ENCODE measurements around the gene CNTROB.
A peak's percentile ranks its signal among the peaks of the same experiment; 100 is the strongest.
"Not testable (repeated sequence)": the region's sequence is repeated elsewhere in the genome, so short reads cannot be mapped to it uniquely, and the experiment has no call there.

CNTROB gene

DNA sequence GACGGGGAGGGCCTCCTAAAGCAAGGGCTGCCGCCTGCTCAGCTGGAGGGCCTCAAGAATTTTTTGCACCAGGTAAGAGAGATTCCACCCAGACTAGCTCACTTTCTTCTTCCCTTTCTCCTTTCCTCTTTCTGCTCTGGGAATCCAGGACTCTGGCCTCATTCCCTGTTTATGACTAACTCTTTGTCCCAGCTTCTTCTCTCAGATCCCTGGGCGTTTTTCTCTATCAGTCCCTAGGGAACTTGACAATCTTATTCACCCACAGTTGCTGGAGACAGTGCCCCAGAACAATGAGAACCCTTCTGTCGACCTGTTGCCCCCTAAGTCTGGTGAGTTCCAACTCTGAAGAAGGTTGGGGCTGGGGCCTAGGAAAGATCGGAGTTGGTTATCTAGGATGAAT lies 15.6 kb downstream of the CNTROB start:
- no peak for DNase-seq

DNA sequence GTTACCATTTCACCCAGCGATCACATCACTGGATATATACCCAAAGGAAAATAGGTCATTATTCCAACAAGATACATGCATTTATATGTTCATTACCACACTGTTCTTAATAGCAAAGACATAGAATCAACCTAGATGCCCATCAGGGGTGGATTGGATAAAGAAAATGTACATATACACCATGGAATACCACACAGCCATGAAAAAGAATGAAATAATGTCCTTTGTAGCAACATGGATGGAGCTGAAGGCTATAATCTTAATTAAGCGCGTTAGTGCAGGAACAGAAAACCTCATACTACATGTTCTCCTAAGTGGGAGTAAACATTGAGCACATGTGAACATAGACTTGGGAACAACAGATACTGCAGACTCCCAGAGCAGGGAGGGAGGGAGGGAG lies 18.6 kb downstream of the CNTROB start:
- no peak for DNase-seq

DNA sequence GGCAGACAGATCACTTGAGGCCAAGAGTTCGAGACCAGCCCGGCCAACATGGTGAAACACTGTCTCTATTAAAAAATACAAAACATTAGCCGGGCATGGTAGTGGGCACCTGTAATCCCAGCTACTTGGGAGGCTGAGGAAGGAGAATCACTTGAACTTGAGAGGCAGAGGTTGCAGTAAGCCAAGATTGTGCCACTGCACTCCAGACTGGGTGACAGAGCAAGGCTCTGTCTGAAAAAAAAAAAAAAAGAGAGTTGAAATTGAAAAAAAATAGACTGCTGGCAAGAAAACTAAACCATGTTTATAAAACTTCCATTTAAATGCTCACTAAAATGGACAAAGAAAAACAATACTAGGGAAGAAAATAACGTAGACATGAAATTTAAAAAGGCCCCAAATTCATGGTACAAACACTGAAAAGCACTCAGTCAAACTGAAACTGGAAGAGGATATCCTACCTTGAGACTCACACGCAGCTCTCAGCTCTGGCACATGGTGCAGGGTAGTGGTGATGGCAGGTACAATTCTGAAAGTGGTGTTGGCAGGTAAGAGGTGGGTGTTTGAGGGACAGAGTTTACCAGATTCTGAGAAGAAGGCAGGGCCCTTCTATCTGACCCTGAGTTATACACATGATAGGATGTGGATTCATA lies 19.3 kb downstream of the CNTROB start:
- no peak for DNase-seq

DNA sequence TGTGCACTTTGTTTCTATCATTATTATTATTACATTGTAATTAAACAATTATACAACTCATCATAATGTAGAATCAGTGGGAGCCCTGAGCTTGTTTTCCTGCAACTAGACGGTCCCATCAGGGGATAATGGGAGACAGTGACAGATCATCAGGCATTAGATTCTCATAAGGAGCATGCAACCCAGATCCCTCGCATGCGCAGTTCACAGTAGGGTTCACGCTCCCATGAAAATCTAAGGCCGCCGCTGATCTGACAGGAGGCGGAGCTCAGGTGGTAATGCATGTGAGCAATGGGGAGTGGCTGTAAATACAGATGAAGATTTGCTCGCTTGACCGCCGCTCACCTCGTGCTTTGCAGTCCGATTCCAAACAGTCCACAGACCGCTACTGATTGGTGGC lies 21.3 kb downstream of the CNTROB start:
- DNase-seq = not testable (repeated sequence)

DNA sequence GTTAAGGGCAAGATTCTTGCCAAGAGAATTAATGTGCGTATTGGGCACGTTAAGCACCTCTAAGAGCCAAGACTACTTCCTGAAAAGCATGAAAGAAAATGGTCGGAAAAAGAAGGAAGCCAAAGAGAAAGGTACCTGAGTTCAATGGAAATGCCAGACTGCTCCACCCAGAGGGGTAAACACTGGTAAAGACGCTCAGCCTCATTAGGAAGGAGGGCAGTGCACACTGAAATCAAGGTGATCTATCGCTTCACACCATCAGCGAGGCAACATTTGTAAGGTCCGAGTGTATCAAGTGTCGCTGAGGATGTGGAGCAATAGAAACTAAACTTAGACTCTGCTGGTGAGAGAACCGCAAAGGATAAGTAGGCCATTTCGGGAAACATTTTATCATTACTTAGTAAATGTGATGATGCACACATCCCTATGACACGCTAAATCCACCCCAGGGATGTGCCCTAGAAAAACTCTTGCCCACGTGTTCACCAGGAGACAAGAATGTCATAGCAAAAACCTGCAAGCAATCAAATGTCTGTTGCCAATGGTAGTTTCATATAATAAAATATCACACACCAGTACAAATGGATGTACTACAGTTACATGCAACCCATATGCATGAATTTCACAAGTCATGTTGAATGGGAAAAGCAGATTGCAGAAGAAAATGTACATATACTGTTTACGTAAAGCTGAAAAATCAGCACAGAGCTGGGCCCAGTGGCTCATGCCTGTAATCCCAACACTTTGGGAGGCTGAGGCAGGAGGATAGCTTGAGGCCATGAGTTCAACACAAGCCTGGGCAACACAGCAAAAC lies 23.6 kb downstream of the CNTROB start:
- DNase-seq = no peak

GRCh38 chr17:7956228-7956965 lies 24.4 kb downstream of the CNTROB start:
- no peak for DNase-seq

DNA sequence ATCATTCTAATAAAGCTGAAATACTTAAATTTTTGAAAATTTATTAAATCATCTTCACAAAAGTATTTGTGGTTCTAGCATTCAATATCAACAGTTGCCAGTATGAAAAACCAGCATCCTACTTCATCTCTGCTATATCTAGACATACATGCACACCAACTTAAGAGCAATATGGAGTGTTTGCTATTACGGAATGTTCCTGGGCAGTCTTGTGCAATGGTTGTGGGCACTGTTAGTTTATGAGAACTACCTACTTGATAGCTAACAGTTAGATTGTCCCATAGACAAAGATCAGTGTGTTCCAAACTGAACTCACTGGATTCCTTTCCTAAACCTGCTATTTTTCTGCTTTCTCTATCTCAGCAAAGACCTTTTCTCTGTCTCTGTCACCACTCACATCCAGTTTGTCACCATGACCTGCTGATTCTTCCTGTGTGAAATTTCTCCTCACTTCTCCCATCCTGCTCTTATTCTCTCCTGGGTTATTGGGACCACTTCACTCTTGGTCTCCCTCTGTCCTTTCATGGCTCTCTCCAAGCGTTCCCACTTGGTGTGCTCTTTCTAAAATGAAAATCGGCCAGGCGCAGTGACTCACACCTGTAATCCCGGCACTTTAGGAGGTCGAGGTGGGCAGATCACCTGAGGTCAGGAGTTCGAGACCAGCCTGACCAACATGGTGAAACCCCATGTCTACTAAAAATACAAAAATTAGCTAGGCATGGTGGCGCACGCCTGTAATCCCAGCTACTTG lies 27.7 kb downstream of the CNTROB start:
- no peak for DNase-seq

- DNase-seq = peak; percentile 42
Measured at GRCh38 chr17:7961421-7961820, 29.4 kb downstream of the CNTROB start.

DNA sequence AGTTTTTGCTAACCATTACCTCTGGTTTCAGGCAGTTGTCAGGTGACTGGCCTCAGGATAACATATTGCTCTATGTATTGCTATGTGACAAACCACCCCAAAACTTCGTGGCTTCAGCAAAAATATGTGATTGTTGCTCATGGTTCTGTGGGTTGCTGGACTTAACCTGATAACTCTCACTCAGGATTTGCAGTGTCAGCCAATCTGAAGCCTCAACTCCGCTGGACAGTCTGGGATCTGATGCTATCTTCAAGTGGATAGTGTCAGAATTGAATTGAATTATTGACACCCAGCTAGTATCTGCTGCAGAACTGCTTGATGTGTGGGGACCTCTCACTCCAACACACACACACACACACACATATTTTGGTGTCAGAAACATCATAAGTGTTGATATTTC lies 35.7 kb downstream of the CNTROB start:
- peak; percentile 23 for DNase-seq

GRCh38 chr17:7969433-7969832 lies 37.4 kb downstream of the CNTROB start:
- DNase-seq = peak; percentile 48

DNA sequence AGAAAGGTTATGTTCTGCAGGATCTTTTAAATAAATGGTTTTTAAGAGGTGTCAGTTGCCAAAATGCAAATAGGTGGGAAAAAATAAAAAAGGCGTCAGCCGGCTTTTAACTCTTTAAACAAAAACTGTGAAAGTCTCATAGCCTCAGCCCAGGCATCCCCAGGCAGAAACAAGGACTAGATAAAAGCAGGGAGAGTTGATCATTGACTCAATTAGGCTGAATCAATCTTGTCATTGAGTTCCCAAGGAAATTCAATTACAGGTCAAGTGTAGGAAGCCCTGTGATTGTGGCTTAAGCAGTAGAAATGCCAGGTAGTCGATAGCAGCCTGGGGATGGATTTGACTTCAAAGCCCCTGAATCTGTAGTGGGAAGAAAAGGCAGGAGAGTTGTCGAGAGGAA lies 39.6 kb downstream of the CNTROB start:
- DNase-seq = no peak

DNA sequence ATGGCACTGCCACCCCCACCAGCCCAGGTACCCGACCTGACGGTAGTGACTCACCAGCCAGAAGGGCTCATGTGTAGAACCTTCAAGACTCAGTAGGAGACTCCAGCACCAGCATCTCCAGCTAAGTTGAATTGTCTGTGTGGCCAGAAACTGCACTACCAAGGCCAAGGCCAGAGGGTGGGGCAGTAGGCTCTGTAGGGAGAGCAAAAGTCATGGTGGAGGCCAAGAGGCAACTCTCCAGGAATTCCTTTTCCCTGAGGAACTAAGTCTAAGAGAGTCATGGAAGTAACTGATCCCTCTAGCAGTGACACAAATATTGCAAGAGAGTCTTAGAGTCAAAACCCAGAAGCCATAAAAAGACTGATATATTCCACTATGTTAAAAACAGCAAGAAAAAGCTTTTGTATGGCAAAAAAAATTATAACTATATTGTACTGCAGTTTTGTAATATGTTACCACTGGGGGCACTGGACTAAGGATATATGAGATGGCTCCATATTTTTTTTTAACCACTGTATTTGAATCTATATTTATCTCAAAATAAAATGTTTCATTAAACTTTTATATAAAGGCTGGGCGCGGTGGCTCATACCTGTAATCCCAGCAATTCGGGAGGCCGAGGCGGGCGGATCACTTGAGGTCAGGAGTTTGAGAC lies 40.3 kb downstream of the CNTROB start:
- no peak for DNase-seq

DNA sequence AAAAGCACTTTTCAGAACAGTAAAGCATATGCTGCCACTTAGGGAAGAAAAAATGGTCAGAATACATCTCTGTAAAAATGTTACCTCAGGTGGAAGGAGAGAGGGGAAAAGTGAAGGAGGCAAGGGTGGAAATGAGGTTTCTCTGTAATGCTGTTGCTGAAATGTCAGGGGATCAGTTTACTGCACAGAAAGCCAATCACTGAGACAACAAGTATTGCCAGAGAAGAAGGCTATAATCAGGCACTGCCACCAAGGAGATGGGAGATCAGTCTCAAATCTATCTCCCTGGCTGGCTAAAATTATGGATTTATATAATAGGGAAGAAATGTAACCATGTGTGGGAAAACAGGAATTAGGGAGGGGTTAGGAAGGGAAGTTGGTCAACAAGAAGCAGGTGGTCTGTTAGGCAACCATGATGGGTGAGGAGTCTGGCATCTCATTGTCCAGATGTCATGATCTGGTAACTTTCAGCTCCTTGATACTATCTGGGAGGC lies 42.7 kb downstream of the CNTROB start:
- no peak for DNase-seq

DNA sequence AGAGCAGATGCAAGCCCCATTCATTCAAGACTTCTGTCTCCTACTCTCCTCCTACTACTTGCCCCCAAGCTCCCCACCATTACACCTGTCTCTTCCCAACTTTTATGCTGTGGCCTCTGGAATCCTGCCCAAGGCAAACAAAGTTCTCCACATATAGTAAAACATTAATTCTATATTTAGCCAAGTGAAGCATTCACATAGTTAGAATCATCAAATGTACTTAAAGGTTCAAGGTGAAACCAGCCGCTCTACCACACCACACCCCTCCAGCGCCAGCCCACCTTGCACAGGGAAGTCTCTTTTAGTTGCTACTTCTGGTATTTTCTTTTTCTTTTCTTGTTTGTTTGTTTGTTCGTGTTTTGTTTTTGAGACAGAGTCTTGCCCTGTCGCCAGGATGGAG lies 45.0 kb downstream of the CNTROB start:
- no peak for DNase-seq

DNA sequence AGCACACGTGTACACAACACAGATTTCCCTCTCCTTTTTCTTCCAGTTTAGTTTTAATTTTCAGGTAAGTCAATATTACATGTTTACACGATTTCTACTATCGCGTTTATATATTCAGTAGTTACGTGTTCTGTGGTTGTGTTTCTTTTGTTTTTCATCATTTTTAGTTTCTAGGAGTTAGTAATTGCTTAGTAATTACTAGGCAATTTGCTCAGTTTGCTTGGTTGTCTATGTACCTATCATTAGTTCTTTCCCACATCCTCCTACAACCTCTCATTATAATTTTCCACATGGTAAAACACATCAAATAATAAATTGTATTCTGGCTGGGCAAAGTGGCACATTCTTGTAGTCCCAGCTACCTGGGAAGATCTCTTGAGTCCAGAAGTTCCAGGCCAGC lies 45.8 kb downstream of the CNTROB start:
- no peak for DNase-seq

DNA sequence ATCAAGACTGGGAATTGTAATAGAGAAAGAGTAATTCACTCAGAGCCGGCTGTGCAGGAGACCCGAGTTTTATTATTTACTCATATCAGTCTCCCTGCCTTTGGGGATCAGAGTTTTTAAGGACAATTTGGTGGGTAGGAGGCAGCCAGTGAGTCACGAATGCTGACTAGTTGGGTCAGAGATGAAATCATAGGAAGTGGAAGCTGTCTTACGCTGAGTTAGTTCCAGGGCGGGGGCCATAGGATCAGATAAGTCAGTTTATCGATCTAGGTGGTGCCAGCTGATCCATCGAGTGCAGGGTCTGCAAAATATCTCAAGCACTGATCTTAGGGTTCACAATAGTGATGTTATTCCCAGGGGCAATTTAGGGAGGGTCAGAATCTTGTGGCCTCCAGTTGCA lies 50.2 kb downstream of the CNTROB start:
- DNase-seq = peak; percentile 41

GRCh38 chr17:7982666-7983065 lies 50.7 kb downstream of the CNTROB start:
- DNase-seq = peak; percentile 49

GRCh38 chr17:7984904-7985303 lies 52.9 kb downstream of the CNTROB start:
- no peak for DNase-seq

- DNase-seq = no peak
Measured at GRCh38 chr17:7987112-7987893, 55.3 kb downstream of the CNTROB start.

DNA sequence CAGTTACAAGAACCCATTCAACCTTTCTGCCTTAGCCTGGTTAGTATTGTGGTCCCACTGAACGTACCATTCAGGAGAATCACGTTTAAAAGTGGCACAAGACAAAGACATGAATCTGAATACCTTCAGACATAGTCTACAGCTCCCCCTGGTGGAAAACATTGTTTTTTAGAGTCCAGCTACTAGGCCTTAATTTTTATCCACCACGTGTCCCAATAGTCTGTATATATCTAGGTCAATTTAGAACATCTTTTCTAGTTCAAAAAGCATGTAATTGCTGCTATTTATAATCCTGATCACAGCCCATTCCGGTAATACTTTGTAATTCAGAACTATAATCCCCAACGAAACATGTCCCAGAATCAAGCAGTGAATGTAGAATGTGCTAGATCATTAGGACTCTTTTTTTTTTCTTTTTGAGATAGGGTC lies 56.8 kb downstream of the CNTROB start:
- DNase-seq = peak; percentile 95

All from OCI-M1 (cell line).